Glutamatergic neuron (in vitro differentiated cells): Measurements from ENCODE around the gene GNL1. TPM values are rescaled to one million over a fixed set of nuclear protein-coding genes. Genes with fewer than 3 reads are reported as not detected.
A peak's percentile ranks its signal among the peaks of the same experiment; 100 is the strongest.
"Not testable (repeated sequence)": the region's sequence is repeated elsewhere in the genome, so short reads cannot be mapped to it uniquely, and the experiment has no call there.

Experiments
- DNase-seq: peaks from one replicate; pipeline ENCODE4 v3.0.0; 2022
- H3K27ac Mint-ChIP-seq: one replicate; pipeline ENCODE4 v1.8.0; 2020; ENCODE audit warnings: mild to moderate bottlenecking, mixed read lengths, inconsistent platforms; ENCODE audit not compliant: unreplicated experiment
- H3K27me3 Mint-ChIP-seq: one replicate; pipeline ENCODE4 v1.8.0; 2020; ENCODE audit warnings: mild to moderate bottlenecking, moderate library complexity, mixed read lengths, inconsistent platforms; ENCODE audit not compliant: unreplicated experiment
- H3K36me3 Mint-ChIP-seq: one replicate; pipeline ENCODE4 v1.8.0; 2020; ENCODE audit warnings: mild to moderate bottlenecking, mixed read lengths, inconsistent platforms; ENCODE audit not compliant: unreplicated experiment
- H3K4me1 Mint-ChIP-seq: one replicate; pipeline ENCODE4 v1.8.0; 2020; ENCODE audit warnings: mild to moderate bottlenecking, low read depth, mixed read lengths, inconsistent platforms; ENCODE audit not compliant: unreplicated experiment
- H3K4me3 Mint-ChIP-seq: one replicate; pipeline ENCODE4 v1.8.0; 2020; ENCODE audit warnings: mild to moderate bottlenecking, mixed read lengths, inconsistent platforms; ENCODE audit not compliant: unreplicated experiment
- H3K9me3 Mint-ChIP-seq: one replicate; pipeline ENCODE4 v1.8.0; 2020; ENCODE audit warnings: mild to moderate bottlenecking, moderate library complexity, mixed read lengths, inconsistent platforms; ENCODE audit not compliant: unreplicated experiment
- total RNA-seq: library from RNA; stranded (reverse); fragmentation: NEBNext Ultra II Directional; extraction: Animal tissue kit (Norgen Biotek cat#: 25700); gene quantifications from one replicate; pipeline ENCODE4 v1.2.1, GENCODE V29; 2021; ENCODE audit not compliant: unreplicated experiment
- TF ChIP-seq, protein P1 (sequence below): fragments of 200-600 bp; sonication (generic); IDR thresholded peaks from one replicate; pipeline ENCODE4 v1.5.0; 2021; ENCODE audit not compliant: partially characterized antibody, unreplicated experiment

Gene GNL1
- total RNA-seq, 1 donor from 2014 or later, result 42.1 TPM

DNA sequence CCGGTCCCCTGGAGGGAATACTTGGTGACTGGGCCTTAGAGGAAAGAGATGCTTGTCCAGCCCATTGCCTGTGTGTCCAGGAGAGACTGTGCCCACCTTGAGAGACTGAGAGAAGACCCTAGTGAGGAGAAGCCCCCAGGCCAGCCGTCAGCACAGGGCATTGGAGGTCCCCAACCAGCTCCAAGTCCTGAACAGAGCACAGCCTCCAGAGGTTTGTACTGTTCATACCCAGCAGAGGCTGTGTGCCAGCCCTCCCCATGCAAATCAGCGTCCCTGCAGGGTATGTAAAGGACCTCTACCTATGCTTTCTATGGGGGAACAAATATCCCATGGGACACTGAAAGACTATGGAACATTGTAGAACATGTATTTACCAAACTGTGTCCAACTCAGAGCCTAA lies 58.6 kb downstream of the GNL1 start:
- TF ChIP-seq, protein P1, sequence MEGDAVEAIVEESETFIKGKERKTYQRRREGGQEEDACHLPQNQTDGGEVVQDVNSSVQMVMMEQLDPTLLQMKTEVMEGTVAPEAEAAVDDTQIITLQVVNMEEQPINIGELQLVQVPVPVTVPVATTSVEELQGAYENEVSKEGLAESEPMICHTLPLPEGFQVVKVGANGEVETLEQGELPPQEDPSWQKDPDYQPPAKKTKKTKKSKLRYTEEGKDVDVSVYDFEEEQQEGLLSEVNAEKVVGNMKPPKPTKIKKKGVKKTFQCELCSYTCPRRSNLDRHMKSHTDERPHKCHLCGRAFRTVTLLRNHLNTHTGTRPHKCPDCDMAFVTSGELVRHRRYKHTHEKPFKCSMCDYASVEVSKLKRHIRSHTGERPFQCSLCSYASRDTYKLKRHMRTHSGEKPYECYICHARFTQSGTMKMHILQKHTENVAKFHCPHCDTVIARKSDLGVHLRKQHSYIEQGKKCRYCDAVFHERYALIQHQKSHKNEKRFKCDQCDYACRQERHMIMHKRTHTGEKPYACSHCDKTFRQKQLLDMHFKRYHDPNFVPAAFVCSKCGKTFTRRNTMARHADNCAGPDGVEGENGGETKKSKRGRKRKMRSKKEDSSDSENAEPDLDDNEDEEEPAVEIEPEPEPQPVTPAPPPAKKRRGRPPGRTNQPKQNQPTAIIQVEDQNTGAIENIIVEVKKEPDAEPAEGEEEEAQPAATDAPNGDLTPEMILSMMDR, result no peak
- Mint-ChIP-seq H3K4me3 (peak overlapping the region; percentile 30), H3K9me3 (peaks cover 3% of the 10 kb centered on the region), H3K27me3 (peaks cover 4% of the 10 kb centered on the region), H3K36me3 (no peaks in the 10 kb centered on the region), H3K4me1 (no peaks in the 10 kb centered on the region), H3K27ac (peak overlapping the region; percentile 77)
- no peak for DNase-seq

DNA sequence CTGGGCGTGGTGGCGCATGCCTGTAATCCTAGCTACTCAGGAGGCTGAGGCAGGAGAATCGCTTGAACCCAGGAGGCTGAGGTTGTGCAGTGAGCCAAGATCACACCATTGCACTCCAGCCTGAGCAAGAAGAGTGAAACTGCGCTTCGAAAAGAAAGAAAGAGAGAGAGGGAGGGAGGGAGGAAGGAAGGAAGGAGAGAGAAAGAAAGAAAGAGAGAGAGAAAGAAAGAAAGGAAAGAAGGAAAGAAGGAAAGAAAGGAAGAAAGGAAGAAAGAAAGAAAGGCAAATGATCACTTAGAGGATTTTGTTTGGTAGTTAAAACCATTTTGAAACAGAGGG lies 59.1 kb downstream of the GNL1 start:
- not testable (repeated sequence) for H3K27me3 Mint-ChIP-seq, DNase-seq, H3K9me3 Mint-ChIP-seq, H3K4me1 Mint-ChIP-seq, H3K4me3 Mint-ChIP-seq, H3K36me3 Mint-ChIP-seq
- H3K27ac Mint-ChIP-seq, result peak overlapping the region; percentile 77

DNA sequence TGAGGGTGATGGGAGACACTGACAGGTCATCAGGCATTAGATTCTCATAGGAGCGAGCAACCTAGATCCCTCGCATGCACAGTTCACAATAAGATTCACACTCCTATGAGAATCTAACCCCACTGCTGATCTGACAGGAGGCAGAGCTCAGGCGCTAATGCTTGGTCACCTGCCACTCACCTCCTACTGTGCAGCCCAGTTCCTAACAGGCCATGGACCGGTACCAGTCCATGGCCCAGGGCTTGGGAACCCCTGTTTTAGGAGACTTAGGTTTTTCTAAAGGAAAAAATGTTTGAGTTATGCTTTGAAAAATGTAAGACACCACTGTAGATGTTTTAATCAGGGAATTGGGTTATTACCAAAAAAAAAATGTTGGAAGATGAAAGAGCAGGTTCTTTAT lies 60.3 kb downstream of the GNL1 start:
- peaks cover 1% of the 10 kb centered on the region for H3K9me3 Mint-ChIP-seq

DNA sequence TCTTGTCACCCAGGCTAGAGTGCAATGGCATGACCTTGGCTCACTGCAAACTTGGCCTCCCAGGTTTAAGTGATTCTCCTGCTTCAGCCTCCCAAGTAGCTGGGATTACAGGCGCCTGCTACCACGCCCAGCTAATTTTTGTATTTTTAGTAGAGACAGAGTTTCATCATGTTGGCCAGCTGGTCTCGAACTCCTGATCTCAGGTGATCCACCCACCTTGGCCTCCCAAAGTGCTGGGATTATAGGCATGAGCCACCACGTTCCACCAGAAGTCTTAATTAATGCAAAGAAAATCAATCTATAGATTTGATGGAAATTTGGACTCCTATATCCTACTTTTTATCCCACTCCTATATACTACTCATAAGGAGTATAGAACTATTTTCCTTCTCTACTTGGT lies 61.2 kb downstream of the GNL1 start:
- H3K9me3 Mint-ChIP-seq, H3K27me3 Mint-ChIP-seq, H3K4me1 Mint-ChIP-seq, DNase-seq, H3K27ac Mint-ChIP-seq, H3K4me3 Mint-ChIP-seq, H3K36me3 Mint-ChIP-seq: not testable (repeated sequence)

More for the DNA sequence above, 60.3 kb downstream of the GNL1 start:
- no peaks in the 10 kb centered on the region for H3K4me1 Mint-ChIP-seq
- H3K4me3 Mint-ChIP-seq, result no peak overlapping the region
- peaks cover 4% of the 10 kb centered on the region for H3K27me3 Mint-ChIP-seq
- H3K27ac Mint-ChIP-seq, result no peak overlapping the region
- DNase-seq, result no peak
- TF ChIP-seq, protein P1, result no peak
- H3K36me3 Mint-ChIP-seq, result no peaks in the 10 kb centered on the region

DNA sequence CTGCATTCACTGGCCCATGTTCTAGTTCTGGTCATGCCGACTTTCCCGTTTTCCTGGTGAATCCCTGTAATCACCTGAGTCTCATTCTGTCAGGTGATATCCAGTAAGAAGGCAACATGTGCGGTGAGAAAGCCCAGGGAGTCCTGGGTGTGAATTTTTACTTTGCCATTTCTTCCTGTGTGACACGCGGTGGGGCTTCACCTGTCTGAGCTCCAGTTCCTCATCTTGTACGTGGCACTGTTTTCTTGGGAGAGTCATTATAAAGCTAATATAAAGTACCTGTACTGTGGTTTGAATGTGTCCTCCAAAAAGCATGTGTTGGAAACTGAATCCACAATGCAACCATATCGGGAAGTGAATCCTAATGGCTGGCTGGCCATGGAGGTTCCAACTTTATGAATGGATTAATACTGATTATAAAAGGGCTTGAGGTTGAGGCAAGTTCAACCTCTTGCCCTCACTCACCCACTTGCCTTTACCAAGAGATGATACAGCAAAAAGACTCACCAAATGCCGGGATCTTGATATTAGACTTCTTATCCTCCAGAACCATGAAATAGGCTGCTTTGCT lies 61.9 kb downstream of the GNL1 start:
- Mint-ChIP-seq H3K4me1 (peaks cover 1% of the 10 kb centered on the region), H3K27ac (no peak overlapping the region), H3K4me3 (no peak overlapping the region), H3K27me3 (peaks cover 4% of the 10 kb centered on the region), H3K36me3 (no peaks in the 10 kb centered on the region), H3K9me3 (peaks cover 3% of the 10 kb centered on the region)
- TF ChIP-seq, protein P1, result no peak
- no peak for DNase-seq

DNA sequence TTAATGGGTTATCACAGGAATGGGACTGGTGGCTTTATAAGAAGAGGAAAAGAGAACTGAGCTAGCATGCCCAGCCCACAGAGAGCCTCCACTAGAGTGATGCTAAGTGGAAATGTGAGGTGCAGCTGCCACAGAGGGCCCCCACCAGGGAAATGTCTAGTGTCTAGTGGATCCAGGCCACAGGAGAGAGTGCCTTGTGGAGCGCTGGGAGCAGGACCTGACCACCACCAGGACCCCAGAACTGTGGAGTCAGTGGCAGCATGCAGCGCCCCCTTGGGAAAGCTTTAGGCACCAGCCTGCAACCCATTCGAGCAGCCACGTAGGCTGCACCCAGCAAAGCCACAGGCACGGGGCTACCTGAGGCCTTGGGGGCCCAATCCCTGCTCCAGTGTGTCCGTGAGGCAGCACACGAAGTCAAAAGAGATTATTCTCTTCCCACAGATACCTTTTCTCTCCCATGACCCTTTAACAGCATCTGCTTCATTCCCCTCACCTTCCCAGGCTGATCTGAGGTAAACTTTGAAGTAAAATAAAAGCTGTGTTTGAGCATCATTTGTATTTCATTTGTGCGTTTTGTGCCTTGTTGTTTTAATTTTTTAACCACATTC lies 62.5 kb downstream of the GNL1 start:
- peaks cover 6% of the 10 kb centered on the region for H3K27me3 Mint-ChIP-seq
- no peak for DNase-seq
- peak overlapping the region; percentile 4 for H3K4me3 Mint-ChIP-seq
- H3K27ac Mint-ChIP-seq, result no peak overlapping the region
- H3K9me3 Mint-ChIP-seq, result peaks cover 3% of the 10 kb centered on the region
- TF ChIP-seq, protein P1, result no peak
- peaks cover 1% of the 10 kb centered on the region for H3K4me1 Mint-ChIP-seq
- H3K36me3 Mint-ChIP-seq, result no peaks in the 10 kb centered on the region
